WERI-Rb-1 (cell line): ENCODE data around the gene RGS12.

Experiments used
- DNase-seq: peaks from one replicate; pipeline ENCODE4 v3.0.0-alpha.2; 2020
- H3K27ac ChIP-seq: fragments of 250-450 bp; sonication (Bioruptor Pico); 2 replicates; pipeline ENCODE4 v1.5.1; 2020; ENCODE audit warnings: mild to moderate bottlenecking, moderate library complexity
- H3K27me3 ChIP-seq: fragments of 250-450 bp; sonication (Bioruptor Pico); 2 replicates; pipeline ENCODE4 v1.5.1; 2021; ENCODE audit warnings: mild to moderate bottlenecking, low read depth, moderate library complexity; ENCODE audit not compliant: insufficient read depth, severe bottlenecking
- H3K36me3 ChIP-seq: fragments of 250-450 bp; sonication (Bioruptor Pico); 2 replicates; pipeline ENCODE4 v1.5.1; 2020; ENCODE audit warnings: mild to moderate bottlenecking, moderate library complexity
- H3K4me3 ChIP-seq: 2 replicates; pipeline ENCODE4 v1.5.1; 2011; ENCODE audit warnings: low read depth, mild to moderate bottlenecking, control low read depth, low read length
- H3K9me3 ChIP-seq: fragments of 250-450 bp; sonication (Bioruptor Pico); 2 replicates; pipeline ENCODE4 v1.5.1; 2021; ENCODE audit warnings: mild to moderate bottlenecking, moderate library complexity; ENCODE audit not compliant: severe bottlenecking
- TF ChIP-seq, protein P1 (sequence below): IDR thresholded peaks from 2 replicates; pipeline ENCODE4 v1.5.1; 2011; ENCODE audit warnings: low read depth, mild to moderate bottlenecking, control low read depth, inconsistent platforms, low read length

The RGS12 gene

DNA sequence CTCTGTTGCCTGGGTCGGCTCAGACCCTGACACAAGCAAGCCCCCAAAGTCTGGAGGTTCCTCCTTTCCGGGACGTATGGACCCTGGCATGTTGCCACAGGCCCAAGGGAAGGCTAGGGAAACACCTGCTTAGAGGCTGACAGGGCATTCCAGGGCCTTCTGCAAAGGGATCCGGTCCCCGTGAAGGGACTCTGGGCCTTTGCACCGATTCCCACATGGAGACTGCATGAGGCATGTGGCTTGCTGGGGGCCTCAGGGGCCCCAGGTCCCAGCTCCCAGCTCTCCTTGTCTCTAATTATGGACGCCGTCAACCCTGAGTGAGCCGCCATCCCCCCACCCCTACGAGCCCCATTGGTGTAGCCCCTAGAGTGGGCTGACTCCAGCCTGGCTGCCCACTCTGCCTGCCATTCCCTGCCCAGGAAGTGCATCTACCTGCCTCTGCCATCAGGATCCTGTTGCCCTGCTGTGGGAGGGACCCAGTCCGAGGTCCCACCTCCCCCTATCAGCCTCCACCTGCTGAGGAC lies 4.2 kb upstream of the RGS12 start:
- DNase-seq: no peak
- H3K27me3 ChIP-seq: no peaks in the 10 kb centered on the region
- no peaks in the 10 kb centered on the region for H3K9me3 ChIP-seq
- H3K4me3 ChIP-seq: no peak overlapping the region
- TF ChIP-seq, protein P1, sequence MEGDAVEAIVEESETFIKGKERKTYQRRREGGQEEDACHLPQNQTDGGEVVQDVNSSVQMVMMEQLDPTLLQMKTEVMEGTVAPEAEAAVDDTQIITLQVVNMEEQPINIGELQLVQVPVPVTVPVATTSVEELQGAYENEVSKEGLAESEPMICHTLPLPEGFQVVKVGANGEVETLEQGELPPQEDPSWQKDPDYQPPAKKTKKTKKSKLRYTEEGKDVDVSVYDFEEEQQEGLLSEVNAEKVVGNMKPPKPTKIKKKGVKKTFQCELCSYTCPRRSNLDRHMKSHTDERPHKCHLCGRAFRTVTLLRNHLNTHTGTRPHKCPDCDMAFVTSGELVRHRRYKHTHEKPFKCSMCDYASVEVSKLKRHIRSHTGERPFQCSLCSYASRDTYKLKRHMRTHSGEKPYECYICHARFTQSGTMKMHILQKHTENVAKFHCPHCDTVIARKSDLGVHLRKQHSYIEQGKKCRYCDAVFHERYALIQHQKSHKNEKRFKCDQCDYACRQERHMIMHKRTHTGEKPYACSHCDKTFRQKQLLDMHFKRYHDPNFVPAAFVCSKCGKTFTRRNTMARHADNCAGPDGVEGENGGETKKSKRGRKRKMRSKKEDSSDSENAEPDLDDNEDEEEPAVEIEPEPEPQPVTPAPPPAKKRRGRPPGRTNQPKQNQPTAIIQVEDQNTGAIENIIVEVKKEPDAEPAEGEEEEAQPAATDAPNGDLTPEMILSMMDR: no peak
- no peak overlapping the region for H3K27ac ChIP-seq
- H3K36me3 ChIP-seq: no peaks in the 10 kb centered on the region

DNA sequence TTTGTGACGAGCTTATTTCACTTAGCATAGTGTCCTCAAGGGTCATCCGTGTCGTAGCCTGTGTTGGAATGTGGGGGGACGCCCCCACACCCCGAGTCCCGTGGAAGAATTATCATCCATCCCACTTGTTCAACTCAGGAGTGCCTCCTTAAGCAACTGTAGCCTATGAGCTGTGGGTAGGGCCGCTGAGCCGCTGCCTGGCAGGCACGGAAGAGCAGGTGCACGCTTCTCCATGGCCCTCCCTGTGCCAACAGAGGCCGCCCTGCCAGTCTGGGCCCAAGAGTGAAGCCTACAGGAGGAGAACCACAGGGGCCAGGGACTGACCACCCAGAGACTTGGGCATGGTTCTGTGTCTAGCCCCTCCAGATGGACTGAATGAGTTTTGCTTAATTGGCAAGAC lies 2.3 kb upstream of the RGS12 start:
- H3K36me3 ChIP-seq: peaks cover 5% of the 10 kb centered on the region; the same call in 1 of the 2 replicates
- no peak overlapping the region for H3K27ac ChIP-seq
- no peaks in the 10 kb centered on the region for H3K27me3 ChIP-seq
- DNase-seq: no peak
- TF ChIP-seq, protein P1: no peak
- no peak overlapping the region for H3K4me3 ChIP-seq
- H3K9me3 ChIP-seq: no peaks in the 10 kb centered on the region

DNA sequence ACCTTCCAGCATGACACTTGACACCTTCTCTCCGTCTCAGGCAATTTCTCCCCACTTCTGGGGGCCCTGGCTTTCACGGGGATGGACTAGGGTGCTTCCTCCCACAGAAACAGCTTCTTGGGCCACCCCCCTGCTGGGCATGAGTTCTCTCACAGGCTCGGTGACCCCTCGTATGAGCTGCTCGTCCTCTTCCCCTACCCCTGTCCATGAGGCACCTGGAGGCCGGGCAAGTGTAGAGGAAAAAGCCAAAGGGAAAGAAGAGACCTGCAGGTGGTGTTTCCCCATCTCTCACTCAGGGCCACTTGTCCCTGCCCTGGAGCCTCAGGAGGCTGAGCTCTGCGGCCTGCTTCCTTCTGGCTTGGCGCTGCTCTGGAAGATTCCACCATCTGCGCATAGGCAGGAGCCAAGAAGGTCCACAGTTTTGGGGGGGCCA lies 1.9 kb upstream of the RGS12 start:
- H3K27ac ChIP-seq: no peak overlapping the region
- H3K4me3 ChIP-seq: no peak overlapping the region
- no peaks in the 10 kb centered on the region for H3K27me3 ChIP-seq
- TF ChIP-seq, protein P1: no peak
- H3K9me3 ChIP-seq: no peaks in the 10 kb centered on the region
- peaks cover 5% of the 10 kb centered on the region; the same call in 1 of the 2 replicates for H3K36me3 ChIP-seq
- no peak for DNase-seq

DNA sequence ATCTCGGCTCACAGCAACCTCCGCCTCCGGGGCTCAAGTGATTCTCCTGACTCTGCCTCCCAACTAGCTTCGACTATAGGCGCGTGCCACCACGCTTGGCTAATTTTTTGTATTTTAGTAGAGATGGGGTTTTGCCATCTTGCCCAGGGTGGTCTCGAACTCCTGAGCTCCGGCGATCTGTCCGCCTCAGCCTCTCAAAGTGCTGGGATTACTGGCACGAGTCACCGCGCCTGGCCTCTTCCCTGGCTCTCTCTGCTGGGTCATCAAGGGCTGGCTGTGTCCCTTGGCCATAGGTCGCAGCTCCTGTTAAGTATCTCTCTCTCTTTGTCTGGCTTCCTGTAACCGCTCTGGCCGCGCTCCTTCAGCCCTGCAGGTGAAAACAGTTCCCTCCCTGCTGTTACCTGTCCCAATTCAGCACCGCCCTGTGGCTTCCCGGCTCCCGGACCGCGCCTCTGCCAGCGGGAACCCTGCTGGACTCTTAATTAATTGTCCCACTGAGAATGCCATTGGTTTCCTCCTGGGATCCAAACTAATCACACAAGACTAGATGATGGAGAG lies 1.3 kb upstream of the RGS12 start:
- Histone ChIP-seq H3K27me3 (no peaks in the 10 kb centered on the region), H3K36me3 (peaks cover 5% of the 10 kb centered on the region; the same call in 1 of the 2 replicates), H3K27ac (peak overlapping the region; percentile 66), H3K9me3 (no peaks in the 10 kb centered on the region), H3K4me3 (peak overlapping the region; percentile 76)
- DNase-seq: peak; percentile 50
- TF ChIP-seq, protein P1: no peak

DNA sequence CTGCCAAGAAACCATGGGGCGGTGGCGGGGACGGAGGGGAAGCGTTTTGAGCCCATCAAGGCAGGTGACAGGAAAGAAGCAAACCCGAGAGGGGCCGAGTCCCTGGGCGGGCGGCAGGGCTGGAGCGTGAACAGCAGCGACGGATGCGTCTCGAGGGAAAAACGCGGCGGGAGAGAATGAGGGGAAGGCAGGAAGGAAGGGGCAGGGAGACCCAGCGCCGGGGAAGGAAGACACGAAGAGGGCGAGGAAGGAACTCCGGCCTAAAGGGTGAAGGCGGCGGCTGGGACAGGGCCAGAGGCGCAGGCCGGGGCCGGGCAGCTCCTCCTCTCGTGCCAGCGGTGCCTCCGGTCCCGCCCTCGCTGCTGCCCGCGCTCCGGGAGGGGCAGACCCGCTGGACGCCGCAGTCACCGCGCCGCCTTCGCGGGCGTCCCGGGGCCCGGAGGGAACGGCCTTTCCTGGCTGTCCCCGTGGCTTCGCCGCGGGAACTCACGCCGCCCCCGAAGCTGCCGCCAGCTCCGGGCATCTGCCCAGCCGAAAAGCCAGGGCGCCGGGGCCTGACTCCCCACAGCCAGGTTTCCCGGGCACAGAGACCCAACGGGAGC lies 751 bp upstream of the RGS12 start:
- peak; percentile 60 for DNase-seq
- H3K27ac ChIP-seq: peak overlapping the region; percentile 66
- no peaks in the 10 kb centered on the region for H3K9me3 ChIP-seq
- TF ChIP-seq, protein P1: no peak
- H3K36me3 ChIP-seq: peaks cover 6% of the 10 kb centered on the region; the same call in 1 of the 2 replicates
- H3K27me3 ChIP-seq: no peaks in the 10 kb centered on the region
- peak overlapping the region; percentile 76 for H3K4me3 ChIP-seq
